Activated naive CD4-positive, alpha-beta T cell treated with anti-CD3 and anti-CD28 coated beads, Interleukin-2, amount 50 U/mL, for 16 hours (primary cell): ENCODE results near the gene RBM7.

Source experiments
- DNase-seq: peaks from one replicate; pipeline ENCODE4 v3.0.0-alpha.2; 2020

Gene RBM7

DNA sequence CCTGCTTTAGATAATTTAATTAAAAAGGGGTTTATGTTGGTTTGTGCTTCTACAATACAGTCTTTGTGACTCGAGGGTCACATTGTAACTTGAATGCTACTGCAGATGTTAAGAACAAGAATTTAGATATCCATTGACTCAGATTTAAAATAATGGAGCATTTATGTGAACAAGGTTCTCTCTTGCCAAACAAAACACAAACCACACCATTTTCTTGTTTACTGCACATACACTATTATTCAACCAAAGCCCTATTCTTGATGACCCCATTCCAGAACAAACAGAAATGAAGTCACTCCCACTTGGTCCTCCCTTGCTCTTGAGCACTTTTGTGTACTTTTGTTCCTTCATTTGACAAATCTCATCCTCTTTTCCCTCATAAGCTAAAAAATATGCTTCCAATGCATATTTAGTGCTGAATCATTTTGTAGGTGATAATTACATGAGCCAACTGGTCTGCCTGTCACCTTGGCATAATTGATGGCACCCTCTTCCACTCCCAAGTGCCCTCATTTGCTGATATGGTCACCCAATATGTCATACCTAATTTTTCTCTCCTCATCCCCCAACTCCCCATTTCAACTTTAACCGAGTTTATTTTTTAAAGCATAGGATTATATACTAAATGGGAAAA is 3.0 kb upstream of the RBM7 start:
- DNase-seq = no peak

DNA sequence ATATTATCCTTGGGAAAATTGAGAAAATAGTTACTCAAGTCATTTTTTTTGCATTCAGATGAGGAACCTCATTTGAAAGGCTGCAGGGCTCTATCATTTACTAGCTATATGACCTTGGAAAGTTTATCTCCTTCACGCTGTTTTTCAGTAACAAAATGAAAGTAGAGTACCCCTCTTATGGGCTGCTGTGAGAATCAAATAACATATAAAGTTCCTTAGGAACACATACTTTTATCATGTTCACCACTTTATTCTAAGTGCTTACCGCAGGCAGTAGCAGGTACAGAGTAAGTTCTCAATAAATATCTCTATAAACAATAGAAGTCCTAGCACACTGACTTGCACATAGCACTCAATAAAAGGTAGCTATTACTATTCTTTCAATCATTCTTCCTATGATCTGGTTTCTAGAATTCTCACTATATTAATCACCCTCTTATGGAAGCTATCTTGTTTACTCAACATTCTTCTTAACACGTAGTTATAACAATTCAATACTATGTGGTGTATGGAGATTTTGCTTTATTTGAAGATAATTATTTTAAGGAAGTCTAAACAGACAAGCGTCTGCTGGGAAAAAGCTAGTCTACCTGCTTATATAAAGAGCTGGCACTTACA is 2.1 kb upstream of the RBM7 start:
- no peak for DNase-seq

DNA sequence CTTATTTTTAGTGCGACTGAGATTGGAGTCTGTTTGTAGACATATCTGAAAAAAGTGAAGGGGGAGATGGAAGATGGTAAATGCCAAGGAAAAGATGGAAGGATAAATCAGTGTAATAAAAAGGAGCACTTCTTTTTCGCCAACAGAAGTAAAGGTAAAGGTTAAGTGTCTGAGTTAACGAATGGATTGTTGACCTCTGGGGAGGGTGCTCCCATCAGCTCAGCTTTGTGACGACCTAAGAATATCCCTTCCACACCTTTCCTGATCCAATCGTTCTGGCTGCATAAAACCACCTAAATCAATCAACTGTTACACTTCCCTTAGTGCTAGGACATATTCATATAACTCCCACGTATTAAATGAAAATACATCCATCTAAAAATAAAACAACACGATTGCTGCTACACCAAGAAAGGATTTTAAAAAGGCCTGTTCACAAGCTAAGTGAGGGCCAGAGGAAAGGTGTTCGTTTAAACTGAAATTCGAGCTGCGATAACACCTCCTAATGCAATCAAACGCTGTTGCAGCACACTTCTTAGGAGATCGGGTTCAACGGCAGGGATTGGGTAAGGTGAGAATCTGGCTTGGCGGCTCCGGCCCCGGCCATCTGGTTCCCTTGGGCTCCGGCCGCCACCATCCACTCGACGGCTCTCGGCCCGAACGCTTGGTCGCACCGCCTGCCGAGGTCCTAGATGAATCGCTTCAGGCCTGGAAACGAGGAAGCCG is 813 bp upstream of the RBM7 start:
- DNase-seq = no peak

GRCh38 chr11:114400915-114401223 is 403 bp downstream of the RBM7 start:
- no peak for DNase-seq

DNA sequence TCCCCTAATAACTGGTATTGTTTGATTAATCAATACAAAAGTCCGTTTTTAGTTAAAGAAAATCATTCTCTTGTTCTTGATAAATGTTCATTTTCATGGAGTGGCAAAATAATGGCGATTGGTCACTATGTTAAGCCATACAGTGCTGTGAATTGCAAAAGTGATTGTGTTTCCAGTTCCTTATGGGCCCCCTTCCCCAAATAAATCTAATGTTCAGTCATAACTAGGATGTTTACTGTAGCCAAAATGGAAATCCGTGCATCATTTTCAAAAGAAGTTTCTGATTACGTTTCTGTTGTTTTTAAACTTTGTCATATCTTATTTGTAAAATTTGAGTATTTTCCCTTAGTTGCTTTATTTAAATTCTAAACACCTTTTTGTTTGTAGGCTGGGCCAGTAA is 845 bp downstream of the RBM7 start:
- DNase-seq = no peak

GRCh38 chr11:114412946-114413345 is 12.5 kb downstream of the RBM7 start:
- no peak for DNase-seq

- DNase-seq = no peak
Measured at GRCh38 chr11:114413958-114414357, 13.5 kb downstream of the RBM7 start.

DNA sequence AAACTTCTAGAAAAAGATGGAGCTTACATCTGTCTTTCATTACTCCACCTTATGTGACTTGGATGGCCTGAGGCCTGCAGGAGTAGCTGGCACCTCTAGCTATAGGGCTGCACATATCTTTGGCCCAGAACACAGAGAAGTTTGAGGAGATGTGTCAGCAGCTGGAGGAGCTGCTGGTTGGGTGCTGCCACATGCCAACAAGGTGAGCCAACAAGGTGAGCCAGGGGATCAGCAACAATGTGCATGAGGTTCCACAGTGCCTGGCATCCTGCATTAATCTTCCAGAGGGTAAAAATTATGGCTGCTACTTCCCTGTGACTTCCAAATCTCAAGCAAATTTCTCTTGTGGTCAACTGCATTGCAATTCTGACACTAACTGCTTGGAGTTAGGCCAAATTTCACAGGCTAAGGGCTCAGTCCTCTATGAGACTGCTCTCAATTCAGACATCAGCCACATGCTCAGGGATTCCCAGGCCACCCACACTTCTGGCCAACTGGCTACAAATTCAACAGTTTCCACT is 16.0 kb downstream of the RBM7 start:
- DNase-seq = no peak

- no peak for DNase-seq
Measured at GRCh38 chr11:114426280-114426679, 25.8 kb downstream of the RBM7 start.

DNA sequence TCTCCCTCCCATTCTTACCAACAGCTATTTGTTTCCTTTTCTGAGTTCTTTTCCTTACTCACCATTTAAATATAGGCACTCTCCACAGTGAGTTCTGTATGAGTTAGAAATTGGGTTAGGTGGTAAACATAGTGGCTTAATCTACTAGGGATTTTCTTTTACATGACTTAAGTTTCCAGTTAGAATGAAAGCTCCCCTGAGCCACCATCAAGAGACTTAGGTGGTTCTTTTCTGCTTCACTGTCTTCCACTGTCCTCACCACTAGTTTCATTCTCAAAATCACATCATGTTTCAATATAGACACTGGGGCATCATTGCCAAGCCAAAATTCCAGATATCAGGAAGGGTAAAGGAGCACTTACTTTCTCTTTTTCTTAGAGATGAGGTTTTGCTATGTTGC is 29.8 kb downstream of the RBM7 start:
- no peak for DNase-seq

DNA sequence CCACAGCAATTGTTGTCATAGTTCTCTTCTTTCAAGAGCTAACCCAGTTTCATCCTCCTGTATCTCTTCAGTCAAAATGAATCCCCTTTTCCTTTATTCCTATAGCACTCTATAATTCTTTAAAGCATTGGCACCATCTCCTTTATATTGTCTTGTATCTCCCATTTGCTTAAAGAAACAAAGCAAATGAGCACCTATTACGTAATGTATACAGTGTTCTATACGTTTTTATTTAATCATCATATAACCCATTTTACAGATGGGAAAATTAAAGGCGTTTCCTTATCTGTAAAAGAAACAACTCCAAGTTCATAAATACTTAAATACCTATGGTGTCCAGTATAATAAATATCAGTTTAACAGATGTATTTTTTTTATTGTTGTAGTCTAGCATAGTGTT is 32.4 kb downstream of the RBM7 start:
- no peak for DNase-seq

DNA sequence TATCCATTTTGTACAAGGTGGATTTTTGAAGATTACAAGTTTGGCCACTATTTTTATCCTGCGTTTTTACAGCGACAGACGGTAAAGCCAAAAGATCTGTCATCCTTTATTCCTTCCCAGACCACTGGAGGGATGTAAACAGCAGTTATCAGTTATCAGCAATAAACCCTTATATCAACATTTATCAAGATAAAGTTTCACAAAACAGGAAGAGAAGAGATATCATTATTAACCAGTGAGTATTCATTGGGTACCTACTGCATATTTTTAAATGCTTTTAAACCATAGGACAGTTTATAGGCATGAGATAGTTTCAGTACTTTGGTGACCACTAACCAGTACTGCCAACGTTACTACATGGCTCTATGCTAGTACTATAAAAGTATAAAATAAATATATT is 32.9 kb downstream of the RBM7 start:
- no peak for DNase-seq

DNA sequence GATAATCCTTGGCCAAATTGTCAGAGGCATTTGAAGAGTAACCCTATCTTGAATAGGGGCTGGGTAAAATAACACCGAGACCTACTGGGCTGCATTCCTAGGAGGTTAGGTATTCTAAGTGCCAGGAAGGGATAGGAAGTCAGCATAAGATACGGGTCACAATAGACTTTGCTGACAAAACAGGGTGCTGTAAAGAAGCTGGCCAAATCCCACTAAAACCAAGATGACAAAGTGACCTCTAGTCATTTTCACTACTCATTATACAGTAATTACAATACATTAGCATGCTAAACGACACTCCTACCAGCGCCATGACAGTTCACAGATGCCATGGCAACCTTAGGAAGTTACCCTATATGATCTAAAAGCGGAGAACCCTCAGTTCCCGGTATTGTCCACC is 37.8 kb downstream of the RBM7 start:
- DNase-seq = no peak

DNA sequence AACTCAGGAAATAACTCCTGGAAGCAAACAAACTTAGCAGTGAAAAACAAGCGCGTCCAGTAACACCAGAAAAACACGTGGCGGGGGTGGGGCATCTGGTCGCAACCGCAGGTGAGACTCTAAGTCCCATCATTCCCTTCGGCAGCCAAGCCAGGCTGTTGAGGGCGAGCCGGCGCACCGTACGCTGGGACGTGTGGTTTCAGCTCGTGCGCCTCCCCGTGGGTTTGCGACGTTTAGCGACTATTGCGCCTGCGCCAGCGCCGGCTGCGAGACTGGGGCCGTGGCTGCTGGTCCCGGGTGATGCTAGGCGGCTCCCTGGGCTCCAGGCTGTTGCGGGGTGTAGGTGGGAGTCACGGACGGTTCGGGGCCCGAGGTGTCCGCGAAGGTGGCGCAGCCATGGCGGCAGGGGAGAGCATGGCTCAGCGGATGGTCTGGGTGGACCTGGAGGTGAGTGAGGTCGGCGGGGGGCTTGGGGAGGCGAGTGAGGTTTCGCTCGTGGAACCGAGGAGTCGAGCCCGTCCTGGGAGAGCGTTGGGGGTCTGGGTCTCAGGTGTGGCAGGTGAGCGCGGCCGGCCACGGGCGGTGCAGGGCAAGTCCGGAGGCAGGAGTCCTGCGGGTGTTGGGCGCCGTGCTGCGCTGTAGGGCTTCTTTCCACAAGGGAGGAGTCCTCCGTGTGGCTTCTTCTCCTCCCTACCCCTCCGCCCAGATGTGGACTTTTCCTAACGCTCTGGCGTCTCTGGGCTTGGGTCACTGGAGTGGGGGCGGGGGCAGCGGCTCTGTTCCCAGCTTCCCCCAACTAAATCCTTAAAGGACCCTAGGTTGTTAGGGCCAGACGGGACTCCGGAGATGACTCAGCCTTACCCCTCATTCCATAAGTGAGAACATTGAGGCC is 39.0 kb downstream of the RBM7 start, which contains the start of gene REXO2:
Gene REXO2, plus strand, starts transcription at position 239 of the 892 bp plus-strand sequence. Its CDS starts 62 bp downstream, at position 301.
- peak; percentile 95 for DNase-seq

DNA sequence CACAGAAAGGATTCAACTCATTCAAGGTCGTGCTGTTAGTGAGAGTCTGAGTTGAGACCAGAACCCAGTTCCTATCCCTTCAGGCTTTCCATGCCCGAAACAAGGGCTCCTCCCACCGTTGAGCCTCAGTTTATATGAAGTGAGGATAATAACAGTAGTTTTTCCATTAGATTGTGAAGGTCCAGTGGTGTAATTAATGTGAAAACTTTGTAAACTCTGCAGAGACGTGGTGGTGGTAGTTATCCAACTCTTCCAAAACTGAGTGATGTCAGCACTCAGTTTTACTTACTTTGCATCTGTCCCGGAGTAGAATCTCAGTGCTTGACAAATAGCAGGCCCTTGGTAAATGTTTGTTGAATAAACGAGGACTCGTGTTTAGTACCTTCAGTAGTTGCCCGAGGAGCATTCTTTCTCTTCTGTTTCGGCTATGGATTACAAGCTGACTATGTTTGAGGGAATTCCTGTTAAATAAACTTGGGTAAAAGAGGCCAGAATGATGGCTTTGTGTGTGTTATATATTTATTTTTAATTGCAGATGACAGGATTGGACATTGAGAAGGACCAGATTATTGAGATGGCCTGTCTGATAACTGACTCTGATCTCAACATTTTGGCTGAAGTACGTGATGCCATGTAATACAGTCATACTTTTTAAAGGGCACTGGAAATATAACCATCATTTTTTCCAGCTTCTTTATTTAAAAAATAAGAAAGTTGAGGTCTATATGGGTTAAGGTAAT is 39.8 kb downstream of the RBM7 start:
- no peak for DNase-seq

GRCh38 chr11:114440971-114441763 is 40.7 kb downstream of the RBM7 start:
- no peak for DNase-seq

DNA sequence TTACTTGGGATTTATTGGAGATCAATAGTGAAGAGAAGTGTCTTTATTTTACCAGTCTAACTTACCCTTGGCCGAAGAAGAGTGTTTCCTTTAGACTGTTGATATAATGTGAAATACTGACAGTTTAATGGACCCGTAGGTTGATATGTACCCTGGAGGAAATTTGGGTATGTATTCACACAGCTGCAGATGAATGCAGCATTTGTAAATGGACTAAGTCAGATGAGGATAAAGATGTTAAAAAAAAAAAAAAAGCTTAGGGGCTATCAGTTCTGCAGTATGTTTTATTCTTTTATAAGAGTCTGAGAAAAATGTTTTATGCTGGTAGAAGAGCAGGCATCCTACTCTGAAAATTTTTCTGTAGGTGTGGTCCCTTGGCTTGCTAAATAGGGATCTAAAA is 41.5 kb downstream of the RBM7 start:
- DNase-seq = no peak

GRCh38 chr11:114442536-114442935 is 42.1 kb downstream of the RBM7 start:
- DNase-seq = no peak

DNA sequence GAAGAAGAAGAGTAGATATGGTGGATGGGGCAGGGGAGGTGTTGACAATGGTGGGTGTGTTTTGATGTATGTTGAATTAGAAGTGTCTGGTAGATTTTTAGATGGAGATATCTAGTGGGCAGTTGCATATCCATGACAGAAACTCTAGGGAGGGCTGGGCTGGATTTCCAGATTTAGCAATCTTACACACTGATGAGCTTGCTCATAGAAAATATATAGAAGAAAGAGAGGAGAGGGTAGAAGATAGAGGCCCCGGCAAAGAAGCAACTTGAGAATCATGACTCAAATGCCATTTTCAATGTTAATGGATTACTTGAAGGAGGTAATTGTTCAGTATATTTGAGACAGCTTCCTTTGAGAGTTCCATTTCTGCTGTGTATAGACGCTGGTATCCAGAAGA is 47.0 kb downstream of the RBM7 start:
- DNase-seq = no peak

- DNase-seq = no peak
Measured at GRCh38 chr11:114447892-114448291, 47.4 kb downstream of the RBM7 start.

- DNase-seq = no peak
Measured at GRCh38 chr11:114448749-114449482, 48.5 kb downstream of the RBM7 start.
